Parathyroid adenoma (tissue), 2 donors: ENCODE data around the gene DPPA2.

Source experiments
- H2AFZ ChIP-seq: fragments of 300-600 bp; sonication (generic); one replicate; pipeline ENCODE4 v1.7.0; 2017; ENCODE audit warnings: antibody characterized with exemption, mild to moderate bottlenecking
- H3K27ac ChIP-seq: fragments of 300-600 bp; sonication (generic); one replicate; pipeline ENCODE4 v1.7.0; 2017
- H3K27me3 ChIP-seq: fragments of 300-600 bp; sonication (generic); one replicate; pipeline ENCODE4 v1.7.0; 2017; ENCODE audit warnings: low read length; ENCODE audit not compliant: control insufficient read depth, insufficient read depth
- H3K36me3 ChIP-seq: fragments of 300-600 bp; sonication (generic); one replicate; pipeline ENCODE4 v1.7.0; 2017; ENCODE audit warnings: low read length; ENCODE audit not compliant: control insufficient read depth, insufficient read depth
- H3K4me1 ChIP-seq: fragments of 300-600 bp; sonication (generic); one replicate; pipeline ENCODE4 v1.7.0; 2017; ENCODE audit warnings: control low read depth
- H3K4me2 ChIP-seq: fragments of 300-600 bp; sonication (generic); one replicate; pipeline ENCODE4 v1.7.0; 2017; ENCODE audit warnings: low read length
- H3K4me3 ChIP-seq: fragments of 300-600 bp; sonication (generic); one replicate; pipeline ENCODE4 v1.7.0; 2017; ENCODE audit warnings: low read depth, low read length
- H3K79me2 ChIP-seq: fragments of 300-600 bp; sonication (generic); one replicate; pipeline ENCODE4 v1.7.0; 2017; ENCODE audit warnings: control low read depth
- H3K9ac ChIP-seq: fragments of 300-600 bp; sonication (generic); one replicate; pipeline ENCODE4 v1.7.0; 2017; ENCODE audit warnings: mild to moderate bottlenecking
- H3K9me3 ChIP-seq: fragments of 300-600 bp; sonication (generic); one replicate; pipeline ENCODE4 v1.7.0; 2017; ENCODE audit warnings: low read length; ENCODE audit not compliant: control insufficient read depth
- CTCF ChIP-seq: fragments of 300-600 bp; sonication (generic); IDR thresholded peaks from one replicate; pipeline ENCODE4 v1.7.0; 2017; ENCODE audit warnings: antibody characterized with exemption, mild to moderate bottlenecking
- donor health status: primary hyperparathyroidism.

The DPPA2 gene

DNA sequence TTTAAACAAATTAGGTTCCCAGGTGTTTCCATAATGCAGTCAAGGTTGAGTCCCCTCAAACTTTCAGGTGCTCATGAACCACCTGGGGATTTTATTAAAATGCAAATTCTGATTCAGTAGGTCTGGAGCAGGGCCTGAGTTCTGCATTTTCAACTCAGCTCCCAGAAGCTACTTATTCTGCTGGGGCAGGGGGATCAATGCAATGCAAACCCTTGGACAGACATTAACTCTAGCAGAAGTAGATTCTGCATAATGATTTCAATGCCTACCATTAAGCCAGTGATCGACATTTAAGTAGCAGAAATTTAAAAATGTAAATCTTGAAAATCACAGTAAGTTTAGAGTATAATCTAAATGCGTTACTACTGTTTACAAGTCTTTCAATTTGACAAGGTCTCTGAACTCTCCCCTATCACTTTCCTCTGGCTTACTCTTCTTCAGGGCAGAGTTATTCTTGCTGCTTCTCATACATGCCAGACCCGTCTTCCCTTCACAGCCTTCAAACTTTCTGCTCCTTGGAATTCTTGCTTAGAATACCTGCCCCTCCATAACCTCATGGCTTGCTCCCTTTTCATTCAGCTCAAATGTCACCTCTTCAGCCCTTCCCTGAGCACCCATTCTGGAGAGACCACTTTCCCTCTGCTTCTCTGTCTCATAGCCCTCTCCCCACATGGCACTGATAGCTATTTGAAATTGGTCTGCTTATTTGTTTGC, 40.3 kb upstream of the DPPA2 start:
- TF ChIP-seq CTCF = no peak
- no peak overlapping the region for H3K27ac ChIP-seq

GRCh38 chr3:109355625-109356441, 39.5 kb upstream of the DPPA2 start:
- no peak overlapping the region for H3K4me2 ChIP-seq
- H3K27me3 ChIP-seq = no peaks in the 10 kb centered on the region
- H3K27ac ChIP-seq = no peak overlapping the region
- no peak overlapping the region for H3K9ac ChIP-seq
- no peaks in the 10 kb centered on the region for H3K9me3 ChIP-seq
- no peak overlapping the region for H2AFZ ChIP-seq
- TF ChIP-seq CTCF = no peak
- H3K4me3 ChIP-seq = no peak overlapping the region
- H3K79me2 ChIP-seq = no peaks in the 10 kb centered on the region
- H3K36me3 ChIP-seq = no peaks in the 10 kb centered on the region
- H3K4me1 ChIP-seq = no peaks in the 10 kb centered on the region

More for the DNA sequence above, 40.3 kb upstream of the DPPA2 start:
- Histone ChIP-seq H3K4me2 (no peak overlapping the region), H3K9ac (no peak overlapping the region), H3K79me2 (no peaks in the 10 kb centered on the region), H3K36me3 (no peaks in the 10 kb centered on the region), H3K4me3 (no peak overlapping the region), H3K4me1 (no peaks in the 10 kb centered on the region), H2AFZ (no peak overlapping the region), H3K27me3 (no peaks in the 10 kb centered on the region), H3K9me3 (no peaks in the 10 kb centered on the region)

- no peaks in the 10 kb centered on the region for H3K79me2 ChIP-seq
- no peak for TF ChIP-seq CTCF
- H3K27me3 ChIP-seq = no peaks in the 10 kb centered on the region
- H3K36me3 ChIP-seq = no peaks in the 10 kb centered on the region
- H2AFZ ChIP-seq = no peak overlapping the region
- H3K4me2 ChIP-seq = no peak overlapping the region
- H3K9ac ChIP-seq = no peak overlapping the region
- H3K4me1 ChIP-seq = no peaks in the 10 kb centered on the region
- no peak overlapping the region for H3K27ac ChIP-seq
- H3K9me3 ChIP-seq = no peaks in the 10 kb centered on the region
- no peak overlapping the region for H3K4me3 ChIP-seq
These were observed 36.7 kb upstream of the DPPA2 start for GRCh38 chr3:109353057-109353456.

GRCh38 chr3:109351231-109351630, 34.9 kb upstream of the DPPA2 start:
- H3K9me3 ChIP-seq = no peaks in the 10 kb centered on the region
- no peaks in the 10 kb centered on the region for H3K4me1 ChIP-seq
- no peak overlapping the region for H3K4me3 ChIP-seq
- no peak overlapping the region for H3K27ac ChIP-seq
- no peak overlapping the region for H2AFZ ChIP-seq
- H3K4me2 ChIP-seq = no peak overlapping the region
- no peaks in the 10 kb centered on the region for H3K36me3 ChIP-seq
- no peaks in the 10 kb centered on the region for H3K27me3 ChIP-seq
- TF ChIP-seq CTCF = no peak
- H3K9ac ChIP-seq = no peak overlapping the region
- no peaks in the 10 kb centered on the region for H3K79me2 ChIP-seq
